Panc1 (cell line): ENCODE data around the gene GPC6.

ENCODE experiments used
- POLR2AphosphoS5 ChIP-seq: IDR thresholded peaks from 2 replicates; pipeline ENCODE4 v1.6.1; 2012; ENCODE audit warnings: mild to moderate bottlenecking, low read depth, low read length, moderate library complexity
- SIN3A ChIP-seq: IDR thresholded peaks from 2 replicates; pipeline ENCODE4 v1.6.1; 2012; ENCODE audit warnings: low read depth, mild to moderate bottlenecking, low read length, moderate library complexity, borderline replicate concordance; ENCODE audit not compliant: insufficient read depth
- TCF7L2 ChIP-seq: IDR thresholded peaks from 2 replicates; pipeline ENCODE4 v1.6.1; 2011; ENCODE audit warnings: mild to moderate bottlenecking, low read depth, low read length, inconsistent platforms
- TF ChIP-seq, protein P1 (sequence below): fragments of 450-650 bp; IDR thresholded peaks from 2 replicates; pipeline ENCODE4 v1.5.1; 2017; ENCODE audit warnings: mild to moderate bottlenecking
- TF ChIP-seq, protein P2 (sequence below), 2 experiments: IDR thresholded peaks; 2 replicates each; pipeline ENCODE4 v1.6.1; 2011 to 2012; ENCODE audit warnings: low read depth in 2 of 2, control low read depth in 1 of 2, low read length in 1 of 2, mild to moderate bottlenecking in 1 of 2, moderate library complexity in 1 of 2; ENCODE audit not compliant: insufficient read depth in 1 of 2

DNA sequence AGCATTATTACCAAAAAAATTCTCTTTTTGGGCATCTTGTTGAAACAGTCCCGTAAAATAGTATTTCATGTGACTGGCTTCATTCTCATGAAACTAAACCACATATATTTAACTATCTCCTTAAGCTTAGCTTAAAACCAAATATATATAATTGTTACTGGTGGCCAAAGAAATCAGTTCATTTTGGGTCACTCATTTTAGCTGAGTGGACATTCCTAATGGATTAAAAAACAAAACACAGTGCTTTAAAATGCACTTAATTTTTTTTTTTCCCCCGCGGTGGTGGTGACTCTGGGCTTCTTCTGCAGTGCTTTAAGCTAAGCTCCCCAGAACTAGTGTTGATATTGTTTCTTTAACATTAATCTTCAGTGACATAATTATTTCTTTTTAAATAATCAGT is 540.1 kb downstream of the GPC6 start:
- TF ChIP-seq, protein P1, sequence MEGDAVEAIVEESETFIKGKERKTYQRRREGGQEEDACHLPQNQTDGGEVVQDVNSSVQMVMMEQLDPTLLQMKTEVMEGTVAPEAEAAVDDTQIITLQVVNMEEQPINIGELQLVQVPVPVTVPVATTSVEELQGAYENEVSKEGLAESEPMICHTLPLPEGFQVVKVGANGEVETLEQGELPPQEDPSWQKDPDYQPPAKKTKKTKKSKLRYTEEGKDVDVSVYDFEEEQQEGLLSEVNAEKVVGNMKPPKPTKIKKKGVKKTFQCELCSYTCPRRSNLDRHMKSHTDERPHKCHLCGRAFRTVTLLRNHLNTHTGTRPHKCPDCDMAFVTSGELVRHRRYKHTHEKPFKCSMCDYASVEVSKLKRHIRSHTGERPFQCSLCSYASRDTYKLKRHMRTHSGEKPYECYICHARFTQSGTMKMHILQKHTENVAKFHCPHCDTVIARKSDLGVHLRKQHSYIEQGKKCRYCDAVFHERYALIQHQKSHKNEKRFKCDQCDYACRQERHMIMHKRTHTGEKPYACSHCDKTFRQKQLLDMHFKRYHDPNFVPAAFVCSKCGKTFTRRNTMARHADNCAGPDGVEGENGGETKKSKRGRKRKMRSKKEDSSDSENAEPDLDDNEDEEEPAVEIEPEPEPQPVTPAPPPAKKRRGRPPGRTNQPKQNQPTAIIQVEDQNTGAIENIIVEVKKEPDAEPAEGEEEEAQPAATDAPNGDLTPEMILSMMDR: no peak
- TF ChIP-seq POLR2AphosphoS5 (no peak), TCF7L2 (no peak), SIN3A (no peak)
- TF ChIP-seq, protein P2, sequence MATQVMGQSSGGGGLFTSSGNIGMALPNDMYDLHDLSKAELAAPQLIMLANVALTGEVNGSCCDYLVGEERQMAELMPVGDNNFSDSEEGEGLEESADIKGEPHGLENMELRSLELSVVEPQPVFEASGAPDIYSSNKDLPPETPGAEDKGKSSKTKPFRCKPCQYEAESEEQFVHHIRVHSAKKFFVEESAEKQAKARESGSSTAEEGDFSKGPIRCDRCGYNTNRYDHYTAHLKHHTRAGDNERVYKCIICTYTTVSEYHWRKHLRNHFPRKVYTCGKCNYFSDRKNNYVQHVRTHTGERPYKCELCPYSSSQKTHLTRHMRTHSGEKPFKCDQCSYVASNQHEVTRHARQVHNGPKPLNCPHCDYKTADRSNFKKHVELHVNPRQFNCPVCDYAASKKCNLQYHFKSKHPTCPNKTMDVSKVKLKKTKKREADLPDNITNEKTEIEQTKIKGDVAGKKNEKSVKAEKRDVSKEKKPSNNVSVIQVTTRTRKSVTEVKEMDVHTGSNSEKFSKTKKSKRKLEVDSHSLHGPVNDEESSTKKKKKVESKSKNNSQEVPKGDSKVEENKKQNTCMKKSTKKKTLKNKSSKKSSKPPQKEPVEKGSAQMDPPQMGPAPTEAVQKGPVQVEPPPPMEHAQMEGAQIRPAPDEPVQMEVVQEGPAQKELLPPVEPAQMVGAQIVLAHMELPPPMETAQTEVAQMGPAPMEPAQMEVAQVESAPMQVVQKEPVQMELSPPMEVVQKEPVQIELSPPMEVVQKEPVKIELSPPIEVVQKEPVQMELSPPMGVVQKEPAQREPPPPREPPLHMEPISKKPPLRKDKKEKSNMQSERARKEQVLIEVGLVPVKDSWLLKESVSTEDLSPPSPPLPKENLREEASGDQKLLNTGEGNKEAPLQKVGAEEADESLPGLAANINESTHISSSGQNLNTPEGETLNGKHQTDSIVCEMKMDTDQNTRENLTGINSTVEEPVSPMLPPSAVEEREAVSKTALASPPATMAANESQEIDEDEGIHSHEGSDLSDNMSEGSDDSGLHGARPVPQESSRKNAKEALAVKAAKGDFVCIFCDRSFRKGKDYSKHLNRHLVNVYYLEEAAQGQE (IDR thresholded peaks at IDR 0.05; ENCODE audit: insufficient read depth in 1 of 2, low read depth in 2 of 2, low read length in 1 of 2): no peak
